Astrocyte (in vitro differentiated cells and primary cell): Measurements from ENCODE around the gene TAGLN3.

ENCODE experiments used
- EZH2 ChIP-seq: IDR thresholded peaks from 2 replicates; pipeline ENCODE4 v1.6.1; 2012; ENCODE audit warnings: mild to moderate bottlenecking, low read length, inconsistent platforms; ENCODE audit not compliant: insufficient read depth
- TF ChIP-seq, protein P1 (sequence below): IDR thresholded peaks from 2 replicates; pipeline ENCODE4 v1.5.1; 2011; ENCODE audit warnings: low read depth, mild to moderate bottlenecking, inconsistent platforms, low read length, moderate library complexity; ENCODE audit not compliant: insufficient read depth

DNA sequence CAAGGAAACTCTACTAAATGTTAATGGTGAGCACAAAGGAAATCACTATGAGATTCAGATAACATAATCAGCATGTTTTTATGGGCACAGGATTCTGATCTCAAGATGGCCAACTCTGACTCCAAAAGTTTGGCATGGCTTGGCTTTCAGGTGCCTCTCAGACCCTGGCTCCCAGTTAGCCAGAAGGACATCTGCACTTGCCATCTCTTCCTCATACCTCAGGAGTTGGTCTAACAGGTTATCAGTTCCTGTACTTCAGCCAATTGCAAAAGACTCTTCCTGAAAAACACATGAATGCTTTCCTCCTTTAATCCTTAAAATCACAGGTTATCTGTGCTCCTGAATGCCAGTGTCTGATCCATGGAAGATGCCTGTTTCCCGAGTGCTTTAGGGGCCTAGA lies 60.8 kb downstream of the TAGLN3 start:
- TF ChIP-seq EZH2: no peak
- TF ChIP-seq, protein P1, sequence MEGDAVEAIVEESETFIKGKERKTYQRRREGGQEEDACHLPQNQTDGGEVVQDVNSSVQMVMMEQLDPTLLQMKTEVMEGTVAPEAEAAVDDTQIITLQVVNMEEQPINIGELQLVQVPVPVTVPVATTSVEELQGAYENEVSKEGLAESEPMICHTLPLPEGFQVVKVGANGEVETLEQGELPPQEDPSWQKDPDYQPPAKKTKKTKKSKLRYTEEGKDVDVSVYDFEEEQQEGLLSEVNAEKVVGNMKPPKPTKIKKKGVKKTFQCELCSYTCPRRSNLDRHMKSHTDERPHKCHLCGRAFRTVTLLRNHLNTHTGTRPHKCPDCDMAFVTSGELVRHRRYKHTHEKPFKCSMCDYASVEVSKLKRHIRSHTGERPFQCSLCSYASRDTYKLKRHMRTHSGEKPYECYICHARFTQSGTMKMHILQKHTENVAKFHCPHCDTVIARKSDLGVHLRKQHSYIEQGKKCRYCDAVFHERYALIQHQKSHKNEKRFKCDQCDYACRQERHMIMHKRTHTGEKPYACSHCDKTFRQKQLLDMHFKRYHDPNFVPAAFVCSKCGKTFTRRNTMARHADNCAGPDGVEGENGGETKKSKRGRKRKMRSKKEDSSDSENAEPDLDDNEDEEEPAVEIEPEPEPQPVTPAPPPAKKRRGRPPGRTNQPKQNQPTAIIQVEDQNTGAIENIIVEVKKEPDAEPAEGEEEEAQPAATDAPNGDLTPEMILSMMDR: no peak
